HG03521 (cell line): ENCODE data around the gene JPH2.

ENCODE experiments used
- ATAC-seq: cut with Tn5 transposase; IDR thresholded peaks from one replicate; pipeline ENCODE4 v1.9.1; 2021; ENCODE audit warnings: mild to moderate bottlenecking, moderate library complexity; ENCODE audit not compliant: unreplicated experiment

The JPH2 gene

GRCh38 chr20:44187772-44188709 lies 1.1 kb upstream of the JPH2 start:
- ATAC-seq, result no peak

- ATAC-seq, result no peak
Observed at GRCh38 chr20:44186674-44187053, 324 bp downstream of the JPH2 start.

- ATAC-seq, result no peak
Observed at GRCh38 chr20:44186201-44186600, 787 bp downstream of the JPH2 start.

- ATAC-seq, result no peak
Observed at GRCh38 chr20:44185574-44185973, 1.4 kb downstream of the JPH2 start.

GRCh38 chr20:44183282-44183681 lies 3.7 kb downstream of the JPH2 start:
- no peak for ATAC-seq

- ATAC-seq, result no peak
Observed at GRCh38 chr20:44182863-44183262, 4.1 kb downstream of the JPH2 start.

GRCh38 chr20:44182135-44182765 lies 4.7 kb downstream of the JPH2 start:
- ATAC-seq, result no peak

- no peak for ATAC-seq
Observed at GRCh38 chr20:44181611-44182010, 5.4 kb downstream of the JPH2 start.

GRCh38 chr20:44180814-44181213 lies 6.2 kb downstream of the JPH2 start:
- ATAC-seq, result no peak

- ATAC-seq, result no peak
Observed at GRCh38 chr20:44176833-44177534, 10.0 kb downstream of the JPH2 start.

GRCh38 chr20:44174996-44175765 lies 11.8 kb downstream of the JPH2 start:
- ATAC-seq, result no peak

- no peak for ATAC-seq
Observed at GRCh38 chr20:44173846-44174245, 13.1 kb downstream of the JPH2 start.

GRCh38 chr20:44173116-44173515 lies 13.9 kb downstream of the JPH2 start:
- no peak for ATAC-seq

GRCh38 chr20:44172572-44172950 lies 14.4 kb downstream of the JPH2 start:
- no peak for ATAC-seq

- ATAC-seq, result no peak
Observed at GRCh38 chr20:44171775-44172571, 15.0 kb downstream of the JPH2 start.

- ATAC-seq, result no peak
Observed at GRCh38 chr20:44170816-44171410, 16.1 kb downstream of the JPH2 start.

GRCh38 chr20:44167736-44168135 lies 19.3 kb downstream of the JPH2 start:
- ATAC-seq, result no peak

- ATAC-seq, result no peak
Observed at GRCh38 chr20:44166477-44166876, 20.5 kb downstream of the JPH2 start.

- no peak for ATAC-seq
Observed at GRCh38 chr20:44166008-44166407, 21.0 kb downstream of the JPH2 start.

GRCh38 chr20:44160133-44160532 lies 26.9 kb downstream of the JPH2 start:
- ATAC-seq, result no peak
